Measurements from ENCODE around the gene CCNK. TPM values are rescaled to one million over a fixed set of nuclear protein-coding genes. Genes with fewer than 3 reads are reported as not detected.

The CCNK gene
- total RNA-seq, 1 experiment from 2014 or later, result 84.7 TPM

- Mint-ChIP-seq H3K27me3 (ENCODE audit: low read depth) (no peaks in the 10 kb centered on the region), H3K27ac (no peak overlapping the region), H3K4me3 (no peak overlapping the region), H3K4me1 (peaks cover 44% of the 10 kb centered on the region), H3K36me3 (peaks cover 2% of the 10 kb centered on the region), H3K9me3 (no peaks in the 10 kb centered on the region)
- ChIA-PET POLR2A (interaction anchor here (0.6 kb wide), 1 partner anchor 15 kb away, joined by 3 read pairs; the partner anchor contains the start of gene SETD3), CTCF (no interaction called here)
- DNase-seq (ENCODE audit: low spot score), result no peak
- no peak for TF ChIP-seq MAX (CRISPR knock-in tag; IDR thresholded peaks at IDR 0.05)
- ATAC-seq, result no peak
Measured at GRCh38 chr14:99465288-99465687, 15.9 kb upstream of the CCNK start.

- no peak for ATAC-seq
- CTCF ChIA-PET, result interaction anchor here (1.1 to 1.2 kb wide), 2 partner anchors 26 to 166 kb away, joined by 3 to 4 read pairs; no protein-coding TSS in a partner anchor
- Mint-ChIP-seq H3K9me3 (no peaks in the 10 kb centered on the region), H3K27me3 (ENCODE audit: low read depth) (no peaks in the 10 kb centered on the region), H3K27ac (no peak overlapping the region), H3K4me3 (no peak overlapping the region), H3K36me3 (peaks cover 2% of the 10 kb centered on the region), H3K4me1 (peaks cover 36% of the 10 kb centered on the region)
- DNase-seq (ENCODE audit: low spot score), result no peak
- POLR2A ChIA-PET, result interaction anchor here (0.5 kb wide), 1 partner anchor 8 kb away, joined by 6 read pairs; no protein-coding TSS in a partner anchor
- TF ChIP-seq CTCF (IDR thresholded peaks at IDR 0.05), result no peak
- no peak for TF ChIP-seq CBFB (CRISPR knock-in tag; IDR thresholded peaks at IDR 0.05; ENCODE audit: low read depth)
- no peak for TF ChIP-seq EMX1 (CRISPR knock-in tag; IDR thresholded peaks at IDR 0.05)
- no peak for TF ChIP-seq OVOL2 (CRISPR knock-in tag; IDR thresholded peaks at IDR 0.05; ENCODE audit: borderline replicate concordance)
- no peak for TF ChIP-seq FOXP4 (CRISPR knock-in tag; IDR thresholded peaks at IDR 0.05)
- TF ChIP-seq ZNF425 (CRISPR knock-in tag; conservative IDR thresholded peaks at IDR 0.05), result no peak
- TF ChIP-seq GTF2I (CRISPR knock-in tag; conservative IDR thresholded peaks at IDR 0.05), result no peak
- no peak for TF ChIP-seq ATF3 (CRISPR knock-in tag; conservative IDR thresholded peaks at IDR 0.05)
- TF ChIP-seq ARID4B (CRISPR knock-in tag; IDR thresholded peaks at IDR 0.05; ENCODE audit: borderline replicate concordance), result no peak
- TF ChIP-seq ZBTB43 (CRISPR knock-in tag; IDR thresholded peaks at IDR 0.05), result no peak
- TF ChIP-seq IRF1 (CRISPR knock-in tag; IDR thresholded peaks at IDR 0.05), result no peak
- TF ChIP-seq TEAD1 (CRISPR knock-in tag; IDR thresholded peaks at IDR 0.05), result no peak
- TF ChIP-seq PRRX2 (CRISPR knock-in tag; IDR thresholded peaks at IDR 0.05), result no peak
- TF ChIP-seq ZNF281 (CRISPR knock-in tag; IDR thresholded peaks at IDR 0.05), result no peak
- no peak for TF ChIP-seq ETV6 (CRISPR knock-in tag; IDR thresholded peaks at IDR 0.05)
Measured at GRCh38 chr14:99466758-99467157, 14.5 kb upstream of the CCNK start.

Measured in WTC11 (cell line).